GM12878 (cell line): ENCODE data around the gene CACNG5. TPM values are rescaled to one million over a fixed set of nuclear protein-coding genes. Genes with fewer than 3 reads are reported as not detected.

Experiments
- ATAC-seq: fragments of 200-7000 bp; cut with Tn5 transposase; 3 replicates; pipeline ENCODE4 v1.9.1; 2020; ENCODE audit warnings: mild to moderate bottlenecking, moderate library complexity
- BruUV-seq: library from RNA; stranded (reverse); fragments of 400-500 nt; replicated peaks from 2 replicates; lab custom pipeline; 2021; lab: Mats Ljungman, UMichigan
- CTCF ChIA-PET: fragments of 300-600 bp; sonication (Branson Sonifier 250); formaldehyde crosslinking; extraction: SDS; loops from one replicate; lab custom pipeline; 2021; ENCODE audit warnings: inconsistent platforms; lab: Yijun Ruan, JAX
- POLR2A ChIA-PET: fragments of 350-600 bp; formaldehyde crosslinking; extraction: SDS; loops from one replicate; lab custom pipeline; 2021; ENCODE audit warnings: inconsistent platforms; lab: Charles Lee
- RAD21 ChIA-PET: fragments of 300-600 bp; sonication (Branson Sonifier 250); formaldehyde crosslinking; loops from one replicate; lab custom pipeline; 2023; ENCODE audit warnings: antibody characterized with exemption; ENCODE audit not compliant: unreplicated experiment; lab: Charles Lee
- SMC1A ChIA-PET: fragments of 300-600 bp; sonication (Branson Sonifier 250); formaldehyde crosslinking; loops from one replicate; lab custom pipeline; 2023; ENCODE audit not compliant: unreplicated experiment, uncharacterized antibody; lab: Charles Lee
- DNase-seq: peaks from one replicate; pipeline ENCODE4 v3.0.0-alpha.2; 2011; ENCODE audit warnings: low read depth, low spot score
- FAIRE-seq: peaks from 3 replicates; lab custom pipeline; 2011; peaks lifted over from hg19 to GRCh38; lab: Jason Lieb, UNC
- H2AFZ ChIP-seq: 2 replicates; pipeline ENCODE4 v1.6.0; 2011; ENCODE audit warnings: low read depth, low read length, control low read depth; ENCODE audit not compliant: control insufficient read depth
- H3K27ac ChIP-seq: 2 replicates; pipeline ENCODE4 v1.5.1; 2011; ENCODE audit warnings: control low read depth; ENCODE audit not compliant: control insufficient read depth, insufficient read depth
- H3K27me3 ChIP-seq, 2 experiments: replicated peaks in 1 of 2; 2 replicates each; pipeline versions ENCODE4 v1.6.0 to v1.6.1; 2011; ENCODE audit warnings: low read length in 1 of 2; ENCODE audit not compliant: control insufficient read depth in 2 of 2, insufficient read depth in 2 of 2
- H3K36me3 ChIP-seq, 2 experiments: 2 replicates each; pipeline ENCODE4 v1.5.1; 2011; ENCODE audit warnings: low read length in 1 of 2; ENCODE audit not compliant: control insufficient read depth in 2 of 2, insufficient read depth in 2 of 2
- H3K4me1 ChIP-seq: 2 replicates; pipeline ENCODE4 v1.6.1; 2011; ENCODE audit warnings: mild to moderate bottlenecking, low read length, moderate library complexity, mixed read lengths; ENCODE audit not compliant: control insufficient read depth, insufficient read depth
- H3K4me2 ChIP-seq: 2 replicates; pipeline ENCODE4 v1.6.0; 2011; ENCODE audit warnings: control low read depth; ENCODE audit not compliant: control insufficient read depth, insufficient read depth
- H3K4me3 ChIP-seq: fragments of 200-600 bp; sonication (generic); 2 replicates; pipeline ENCODE4 v1.5.1; 2016
- H3K79me2 ChIP-seq: 2 replicates; pipeline ENCODE4 v1.6.0; 2011; ENCODE audit warnings: low read length; ENCODE audit not compliant: control insufficient read depth, insufficient read depth
- H3K9ac ChIP-seq: 2 replicates; pipeline ENCODE4 v1.8.0; 2011; ENCODE audit warnings: low read length, control low read depth, mixed read lengths; ENCODE audit not compliant: control insufficient read depth, insufficient read depth
- H3K9me3 ChIP-seq: replicated peaks from 3 replicates; pipeline ENCODE4 v1.5.1; 2011; ENCODE audit warnings: mild to moderate bottlenecking, low read length; ENCODE audit not compliant: control insufficient read depth, insufficient read depth
- H4K20me1 ChIP-seq: 2 replicates; pipeline ENCODE4 v1.6.0; 2011; ENCODE audit not compliant: control insufficient read depth, insufficient read depth
- CBX3 ChIP-seq: fragments of 200-600 bp; sonication (generic); IDR thresholded peaks from 2 replicates; pipeline ENCODE4 v1.6.1; 2016; ENCODE audit warnings: low read depth, borderline replicate concordance
- MEF2B ChIP-seq: fragments of 450-650 bp; IDR thresholded peaks from 2 replicates; pipeline ENCODE4 v1.6.1; 2018; ENCODE audit warnings: mild to moderate bottlenecking, moderate library complexity; ENCODE audit not compliant: partially characterized antibody, poor library complexity, severe bottlenecking
- MYB ChIP-seq: fragments of 150-350 bp; IDR thresholded peaks from 2 replicates; pipeline ENCODE4 v1.6.1; 2014; ENCODE audit warnings: mild to moderate bottlenecking, low read depth, low read length, borderline replicate concordance
- SIX5 ChIP-seq: IDR thresholded peaks from 2 replicates; pipeline ENCODE4 v1.6.1; 2011; ENCODE audit warnings: mild to moderate bottlenecking, low read depth, low read length, moderate library complexity; ENCODE audit not compliant: severe bottlenecking
- SMARCA5 ChIP-seq: fragments of 450-650 bp; IDR thresholded peaks from 2 replicates; pipeline ENCODE4 v1.6.1; 2017; ENCODE audit warnings: mild to moderate bottlenecking
- SPI1 ChIP-seq: IDR thresholded peaks from 2 replicates; pipeline ENCODE4 v1.6.1; 2011; ENCODE audit warnings: low read depth, mild to moderate bottlenecking, low read length, moderate library complexity, borderline replicate concordance; ENCODE audit not compliant: insufficient read depth
- TCF3 ChIP-seq: IDR thresholded peaks from 2 replicates; pipeline ENCODE4 v1.6.1; 2012; ENCODE audit warnings: low read depth, mild to moderate bottlenecking, low read length, borderline replicate concordance; ENCODE audit not compliant: insufficient read depth
- ZZZ3 ChIP-seq: IDR thresholded peaks from 2 replicates; pipeline ENCODE4 v1.6.1; 2011; ENCODE audit warnings: low read depth; ENCODE audit not compliant: control insufficient read depth, insufficient read length
- WGBS: methylation state at CpG from one replicate; pipeline ENCODE4 v1.1.6; 2016; ENCODE audit warnings: low lambda C conversion rate; ENCODE audit not compliant: insufficient replicate concordance, insufficient coverage; ENCODE audit errors: missing lambda C conversion rate; 5-methylcytosine and 5-hydroxymethylcytosine counted together
- in situ Hi-C: fragments of 300-500 bp; cut with MboI; formaldehyde crosslinking; loops from 9 replicates; pipeline ENCODE4 v1.14.3; 2018; ENCODE audit warnings: mixed read lengths
- intact Hi-C: fragments of 100-400 bp; cut with micrococcal nuclease; formaldehyde crosslinking; loops from one replicate; pipeline ENCODE4 v1.14.2; 2022; ENCODE audit not compliant: unreplicated experiment
- polyA plus RNA-seq, 11 experiments: library from polyadenylated mRNA; depleted of rRNA in 4 of 11; unstranded in 6 of 11; stranded (reverse) in 5 of 11; fragments of >200 nt; fragmentation: Nextera tagmentation in 4 of 11; fragmentation: Illumina TruSeq in 1 of 11; extraction: Ambion mirVana in 4 of 11; extraction: Trizol in 1 of 11; gene quantifications; 1 replicate in 1 of 11; 2 replicates in 10 of 11; pipeline versions ENCODE4 v1.2.1 to v1.2.3, GENCODE V29; 2011 to 2016; ENCODE audit warnings: inconsistent platforms in 2 of 11, missing spikeins in 2 of 11, low read depth in 1 of 11
- total RNA-seq, 4 experiments: library from RNA; depleted of rRNA in 3 of 4; stranded (reverse); fragments of >200 nt in 3 of 4; fragmentation: Illumina TruSeq in 1 of 4; extraction: Trizol in 1 of 4; gene quantifications; 2 replicates each; pipeline versions ENCODE4 v1.2.1 to v1.2.3, GENCODE V29; 2013 to 2021
- TF ChIP-seq, protein P1 (sequence below), 3 experiments: IDR thresholded peaks in 2 of 3; conservative IDR thresholded peaks in 1 of 3; 2 replicates each; pipeline ENCODE4 v1.5.1; 2011; ENCODE audit warnings: low read depth in 3 of 3, low read length in 3 of 3, mild to moderate bottlenecking in 3 of 3, control low read depth in 2 of 3, moderate library complexity in 2 of 3, inconsistent platforms in 1 of 3, mixed read lengths in 1 of 3; ENCODE audit not compliant: control insufficient read depth in 2 of 3, insufficient read depth in 1 of 3; ENCODE audit errors: extremely low read depth in 1 of 3
- TF ChIP-seq, protein P2 (sequence below): fragments of 450-650 bp; conservative IDR thresholded peaks from 2 replicates; pipeline ENCODE4 v1.6.1; 2017; ENCODE audit warnings: mild to moderate bottlenecking, moderate library complexity

CACNG5 gene
- total and polyA plus RNA-seq, 10 of the 15 experiments (the other 5 are each of a cell fraction or from before 2014, with no cell fraction given): not detected

GRCh38 chr17:66850692-66851091, 15.8 kb downstream of the CACNG5 start:
- Histone ChIP-seq H4K20me1 (no peaks in the 10 kb centered on the region), H3K4me3 (no peak overlapping the region), H3K36me3 (no peaks in the 10 kb centered on the region), H3K4me1 (no peaks in the 10 kb centered on the region), H2AFZ (no peak overlapping the region), H3K9ac (no peak overlapping the region), H3K79me2 (no peaks in the 10 kb centered on the region), H3K4me2 (no peak overlapping the region), H3K27ac (no peak overlapping the region), H3K27me3 (no peaks in the 10 kb centered on the region), H3K9me3 (no peaks in the 10 kb centered on the region)
- FAIRE-seq (no peak), ATAC-seq (peak; percentile 44; the same call in 2 of the 3 replicates), DNase-seq (no peak)
- TF ChIP-seq SPI1: peak; percentile 66
- peak; percentile 15 for TF ChIP-seq MEF2B
- no peak for TF ChIP-seq CBX3
- CTCF ChIA-PET: interaction anchor here (0.6 to 1.2 kb wide), 4 partner anchors 9 to 139 kb away, joined by 3 to 6 read pairs (median 3); no protein-coding TSS in a partner anchor
- POLR2A ChIA-PET: no interaction called here
- 30% methylated on average over 3 of the region's 3 CpGs for WGBS
- RAD21 ChIA-PET: interaction anchor here (1.0 kb wide), 1 partner anchor 136 kb away, joined by 3 read pairs; no protein-coding TSS in a partner anchor
- no TSS peak for BruUV-seq
- in situ Hi-C loops: no loop called here
- SMC1A ChIA-PET: interaction anchor here (1.2 kb wide), 1 partner anchor 228 kb away, joined by 3 read pairs; no protein-coding TSS in a partner anchor
- intact Hi-C loops: no loop called here

DNA sequence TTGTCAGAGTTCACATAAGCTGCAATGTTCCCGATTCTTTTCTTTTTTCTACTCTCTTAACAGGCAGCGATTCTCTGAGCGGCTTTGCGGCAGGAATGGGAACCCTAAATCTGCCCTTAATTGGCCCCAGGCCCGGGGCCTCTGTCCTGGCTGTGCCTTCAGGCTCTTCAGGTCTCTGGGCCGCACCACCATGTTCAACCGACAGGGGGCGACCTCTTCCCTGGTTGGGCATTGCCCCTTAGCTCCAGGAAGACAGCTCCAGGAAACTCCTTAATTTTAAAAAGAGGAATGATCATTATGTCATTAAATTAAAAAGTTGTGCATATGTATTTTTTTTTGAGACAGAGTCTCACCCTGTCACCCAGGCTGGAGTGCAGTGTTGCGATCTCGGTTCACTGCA, 20.3 kb downstream of the CACNG5 start:
- CTCF ChIA-PET: no interaction called here
- no peak overlapping the region for H3K4me3 ChIP-seq
- no peak overlapping the region for H3K4me2 ChIP-seq
- WGBS: 33% methylated on average over 10 of the region's 10 CpGs
- POLR2A ChIA-PET: no interaction called here
- no peak for FAIRE-seq
- H3K27me3 ChIP-seq: no peaks in the 10 kb centered on the region
- TF ChIP-seq SMARCA5: no peak
- no peak for TF ChIP-seq SIX5
- no peak for TF ChIP-seq ZZZ3
- TF ChIP-seq, protein P1, sequence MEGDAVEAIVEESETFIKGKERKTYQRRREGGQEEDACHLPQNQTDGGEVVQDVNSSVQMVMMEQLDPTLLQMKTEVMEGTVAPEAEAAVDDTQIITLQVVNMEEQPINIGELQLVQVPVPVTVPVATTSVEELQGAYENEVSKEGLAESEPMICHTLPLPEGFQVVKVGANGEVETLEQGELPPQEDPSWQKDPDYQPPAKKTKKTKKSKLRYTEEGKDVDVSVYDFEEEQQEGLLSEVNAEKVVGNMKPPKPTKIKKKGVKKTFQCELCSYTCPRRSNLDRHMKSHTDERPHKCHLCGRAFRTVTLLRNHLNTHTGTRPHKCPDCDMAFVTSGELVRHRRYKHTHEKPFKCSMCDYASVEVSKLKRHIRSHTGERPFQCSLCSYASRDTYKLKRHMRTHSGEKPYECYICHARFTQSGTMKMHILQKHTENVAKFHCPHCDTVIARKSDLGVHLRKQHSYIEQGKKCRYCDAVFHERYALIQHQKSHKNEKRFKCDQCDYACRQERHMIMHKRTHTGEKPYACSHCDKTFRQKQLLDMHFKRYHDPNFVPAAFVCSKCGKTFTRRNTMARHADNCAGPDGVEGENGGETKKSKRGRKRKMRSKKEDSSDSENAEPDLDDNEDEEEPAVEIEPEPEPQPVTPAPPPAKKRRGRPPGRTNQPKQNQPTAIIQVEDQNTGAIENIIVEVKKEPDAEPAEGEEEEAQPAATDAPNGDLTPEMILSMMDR (IDR thresholded peaks at IDR 0.05 in 2 of 3, conservative IDR thresholded peaks at IDR 0.05 in 1 of 3; ENCODE audit: control insufficient read depth in 2 of 3, extremely low read depth in 1 of 3, insufficient read depth in 1 of 3, low read depth in 3 of 3, low read length in 3 of 3): peak in 2 of 3 experiments; percentile 26 to 35; a peak in 3 of 6 replicates
- no peak for TF ChIP-seq MYB
- TF ChIP-seq, protein P2, sequence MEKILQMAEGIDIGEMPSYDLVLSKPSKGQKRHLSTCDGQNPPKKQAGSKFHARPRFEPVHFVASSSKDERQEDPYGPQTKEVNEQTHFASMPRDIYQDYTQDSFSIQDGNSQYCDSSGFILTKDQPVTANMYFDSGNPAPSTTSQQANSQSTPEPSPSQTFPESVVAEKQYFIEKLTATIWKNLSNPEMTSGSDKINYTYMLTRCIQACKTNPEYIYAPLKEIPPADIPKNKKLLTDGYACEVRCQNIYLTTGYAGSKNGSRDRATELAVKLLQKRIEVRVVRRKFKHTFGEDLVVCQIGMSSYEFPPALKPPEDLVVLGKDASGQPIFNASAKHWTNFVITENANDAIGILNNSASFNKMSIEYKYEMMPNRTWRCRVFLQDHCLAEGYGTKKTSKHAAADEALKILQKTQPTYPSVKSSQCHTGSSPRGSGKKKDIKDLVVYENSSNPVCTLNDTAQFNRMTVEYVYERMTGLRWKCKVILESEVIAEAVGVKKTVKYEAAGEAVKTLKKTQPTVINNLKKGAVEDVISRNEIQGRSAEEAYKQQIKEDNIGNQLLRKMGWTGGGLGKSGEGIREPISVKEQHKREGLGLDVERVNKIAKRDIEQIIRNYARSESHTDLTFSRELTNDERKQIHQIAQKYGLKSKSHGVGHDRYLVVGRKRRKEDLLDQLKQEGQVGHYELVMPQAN: no peak
- no peak for TF ChIP-seq TCF3
- H3K4me1 ChIP-seq: no peaks in the 10 kb centered on the region
- H3K9me3 ChIP-seq: no peaks in the 10 kb centered on the region
- intact Hi-C loops: loop anchor here (5.0 kb wide), 1 partner anchor 227 kb away; no protein-coding TSS in a partner anchor
- H3K79me2 ChIP-seq: no peaks in the 10 kb centered on the region
- in situ Hi-C loops: no loop called here
- no peak overlapping the region for H3K27ac ChIP-seq
- H2AFZ ChIP-seq: no peak overlapping the region
- H4K20me1 ChIP-seq: no peaks in the 10 kb centered on the region
- H3K9ac ChIP-seq: no peak overlapping the region
- SMC1A ChIA-PET: interaction anchor here (0.6 kb wide), 1 partner anchor 18 kb away, joined by 3 read pairs; no protein-coding TSS in a partner anchor
- no TSS peak for BruUV-seq
- no peaks in the 10 kb centered on the region for H3K36me3 ChIP-seq
- DNase-seq: no peak
- no peak for ATAC-seq
- RAD21 ChIA-PET: no interaction called here
